ENCODE measurements around the gene CFAP221.

CFAP221 gene

DNA sequence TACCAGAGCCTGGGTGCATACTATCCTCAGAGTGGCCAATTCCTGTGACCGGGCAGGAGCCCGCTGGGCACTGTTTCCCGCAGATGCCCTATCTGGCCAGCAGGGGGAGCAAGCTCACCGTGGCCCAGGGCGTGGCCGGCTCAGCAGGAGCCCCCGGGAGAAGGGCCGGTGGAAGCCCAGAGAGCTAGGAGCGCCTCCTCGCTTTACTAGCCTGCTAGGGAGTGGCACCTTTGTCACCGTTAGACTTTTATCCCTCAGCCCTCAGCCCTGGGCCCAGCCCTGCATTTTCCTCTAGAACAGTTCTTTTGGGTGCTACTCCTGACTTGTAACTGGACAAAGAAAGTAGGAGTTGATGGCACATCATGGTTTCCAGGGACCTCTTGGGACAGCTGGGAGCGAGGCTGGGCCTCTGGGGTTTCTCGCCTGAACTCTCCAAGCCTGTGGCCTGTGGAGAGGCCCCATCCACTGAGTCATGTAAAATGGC lies 158.7 kb downstream of the CFAP221 start:
- peak; percentile 33 for DNase-seq

DNA sequence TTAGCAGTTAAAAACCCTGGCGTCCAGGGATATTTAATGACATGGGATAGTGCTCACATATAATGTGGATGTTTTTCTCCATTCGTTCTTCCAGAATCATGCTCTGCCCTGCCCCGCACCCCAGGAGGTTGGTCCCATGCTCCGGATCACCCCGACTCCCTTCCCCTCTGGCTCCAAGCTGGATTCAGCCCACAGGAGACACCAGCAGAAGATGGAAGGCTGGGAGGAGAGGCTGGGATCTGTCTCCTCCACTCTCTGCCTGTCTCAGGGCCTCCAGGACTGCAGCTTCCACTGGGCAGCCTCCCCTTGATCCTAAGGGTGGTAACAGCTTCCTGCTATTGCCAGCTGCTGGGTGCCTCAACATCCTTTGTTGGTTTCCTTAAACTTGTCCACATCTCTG lies 159.3 kb downstream of the CFAP221 start:
- no peak for DNase-seq

DNA sequence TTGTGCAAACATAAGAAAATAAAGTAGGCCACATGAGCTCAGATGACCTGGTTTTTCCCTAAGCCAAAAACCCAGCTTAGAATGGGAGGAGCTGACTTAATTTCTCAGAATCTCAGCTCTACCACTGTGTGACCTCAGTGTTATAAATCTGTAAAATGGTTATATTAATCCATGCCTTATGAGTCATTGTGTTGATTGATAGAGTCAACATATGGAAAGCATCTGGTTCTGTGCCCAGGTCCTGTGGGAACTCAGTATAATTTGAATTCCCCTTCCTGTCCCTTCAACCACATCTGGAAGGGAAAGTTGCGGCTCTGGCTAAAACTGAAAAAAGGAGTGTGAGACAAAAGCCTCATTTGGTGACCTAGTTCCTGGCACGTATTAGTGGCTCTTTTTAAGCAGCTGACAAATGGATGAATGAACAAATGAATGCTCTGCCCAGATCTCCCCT lies 160.4 kb downstream of the CFAP221 start:
- DNase-seq: no peak

DNA sequence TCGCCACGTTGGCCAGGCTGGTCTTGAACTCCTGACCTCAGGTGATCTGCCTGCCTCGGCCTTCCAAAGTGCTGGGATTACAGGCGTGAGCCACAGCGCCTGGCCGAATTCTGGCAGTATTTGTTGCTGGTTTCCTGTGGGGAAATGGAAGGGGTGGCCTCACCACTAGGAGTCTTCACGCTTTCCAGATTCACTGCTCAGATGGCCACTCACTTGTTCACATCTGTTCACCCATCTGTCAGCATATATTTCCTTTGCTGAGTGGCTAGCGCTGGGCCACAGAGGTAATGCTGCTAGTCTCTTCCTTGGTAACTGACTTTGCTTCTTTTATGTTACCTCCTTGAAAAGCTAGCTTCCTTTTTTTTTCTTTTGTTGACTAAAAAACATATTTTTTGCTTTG lies 162.0 kb downstream of the CFAP221 start:
- no peak for DNase-seq
